ENCODE measurements around the gene PIK3AP1.
"Not testable (repeated sequence)": the region's sequence is repeated elsewhere in the genome, so short reads cannot be mapped to it uniquely, and the experiment has no call there.

Gene PIK3AP1

DNA sequence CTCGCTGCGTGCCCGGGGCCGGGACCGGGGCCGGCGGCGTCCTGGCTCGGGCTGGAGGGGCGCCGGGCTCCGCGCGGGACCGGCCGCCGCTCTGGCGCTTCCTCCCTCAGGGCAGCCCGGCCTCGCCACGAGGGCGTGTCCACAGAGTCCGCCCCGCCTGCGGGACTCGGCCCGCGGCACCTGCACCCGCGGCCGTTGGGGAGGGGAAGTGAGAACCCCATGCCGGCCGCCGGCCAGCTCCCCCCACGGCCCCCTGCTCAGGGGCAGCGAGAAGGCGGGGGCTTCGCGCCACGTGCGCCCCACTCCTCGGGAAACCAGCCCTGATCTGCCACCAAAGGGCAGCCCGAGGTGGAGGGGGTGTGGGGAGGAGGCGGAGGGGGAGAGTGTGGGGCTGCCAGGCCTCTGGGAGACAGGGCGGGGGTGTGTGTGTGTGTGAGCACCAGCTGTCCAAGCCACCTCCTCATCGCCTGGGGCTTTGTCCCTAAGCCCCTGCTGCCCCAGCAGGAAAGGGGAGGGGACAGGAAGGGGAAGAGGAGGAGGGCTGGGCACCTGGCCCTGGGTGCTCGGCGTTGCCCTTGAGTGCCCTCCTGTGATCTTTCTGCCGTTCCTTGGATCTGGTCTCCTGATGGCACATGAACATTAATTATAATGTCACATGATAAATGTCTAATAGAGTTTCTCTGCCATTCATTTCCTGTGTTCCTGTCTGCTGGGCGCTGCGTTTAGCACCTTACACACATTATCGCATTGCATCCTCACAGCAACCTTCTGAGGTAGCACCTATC, at the start of gene PIK3AP1:
Gene PIK3AP1, minus strand, starts transcription at position 93 of the 785 bp plus-strand sequence. CDS start 120 bp downstream, outside the sequence.
- DNase-seq: peak; percentile 92

- DNase-seq: no peak
Measured at GRCh38 chr10:96768136-96768535, 47.8 kb upstream of the PIK3AP1 start.

DNA sequence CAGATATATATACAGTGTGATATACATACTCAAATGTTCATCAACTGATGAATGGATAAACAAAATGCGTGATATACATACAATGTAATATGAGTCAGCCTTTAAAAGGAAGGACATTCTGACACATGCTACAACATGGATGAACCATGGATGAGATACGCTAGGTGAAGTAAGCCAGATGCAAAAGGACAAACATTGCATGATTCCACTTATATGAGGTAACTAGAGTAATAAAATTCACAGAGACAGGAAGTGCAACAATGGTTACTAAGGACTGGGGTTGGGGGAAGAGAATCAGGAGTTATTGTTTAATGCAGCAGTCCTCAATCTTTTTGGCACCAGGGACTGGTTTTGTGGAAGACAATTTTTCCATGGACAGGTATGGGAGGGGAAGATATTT, 47.3 kb upstream of the PIK3AP1 start:
- DNase-seq: no peak

GRCh38 chr10:96765406-96766240, 45.3 kb upstream of the PIK3AP1 start:
- DNase-seq: peak; percentile 14

GRCh38 chr10:96764425-96765060, 44.2 kb upstream of the PIK3AP1 start:
- peak; percentile 80 for DNase-seq

GRCh38 chr10:96758423-96758822, 38.1 kb upstream of the PIK3AP1 start:
- peak; percentile 84 for DNase-seq

GRCh38 chr10:96756111-96756903, 36.0 kb upstream of the PIK3AP1 start:
- DNase-seq: no peak

DNA sequence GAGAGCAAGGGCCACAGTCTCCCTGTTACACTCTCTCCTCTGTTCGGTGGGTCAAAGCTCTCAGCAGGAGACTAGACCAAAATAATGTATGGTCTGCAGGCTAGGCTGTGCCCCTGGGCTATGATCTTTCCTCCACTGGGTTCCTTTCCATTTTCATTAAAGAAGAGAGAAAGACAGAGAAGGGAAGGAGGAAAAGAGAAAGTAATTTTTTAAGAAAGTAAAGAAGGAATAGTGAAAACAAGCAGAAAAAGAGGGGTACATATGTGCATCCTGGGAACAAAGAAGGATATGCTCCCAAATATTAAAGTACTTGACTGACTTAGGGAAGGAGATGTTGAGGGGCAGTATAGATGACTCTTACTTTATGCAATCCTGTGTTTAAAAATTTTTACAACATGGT, 33.6 kb upstream of the PIK3AP1 start:
- no peak for DNase-seq

DNA sequence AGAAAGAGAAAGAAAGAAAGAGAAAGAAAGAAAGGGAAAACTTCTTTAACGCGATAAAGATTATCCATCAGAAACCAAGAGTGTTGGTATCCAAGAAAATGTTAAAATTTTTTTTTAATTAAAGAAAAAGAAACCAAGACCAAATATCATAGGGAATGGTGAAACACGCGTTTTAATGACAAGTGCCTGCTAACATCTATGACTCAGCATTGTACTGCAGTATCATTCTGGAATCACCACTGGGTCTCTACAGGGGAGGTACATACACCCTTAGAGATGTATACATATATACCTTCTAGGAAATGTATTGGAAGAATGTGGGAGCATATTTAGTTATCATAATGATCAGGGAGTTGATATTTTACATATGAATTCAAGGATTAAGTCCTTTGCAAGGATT, 32.1 kb upstream of the PIK3AP1 start:
- no peak for DNase-seq

DNA sequence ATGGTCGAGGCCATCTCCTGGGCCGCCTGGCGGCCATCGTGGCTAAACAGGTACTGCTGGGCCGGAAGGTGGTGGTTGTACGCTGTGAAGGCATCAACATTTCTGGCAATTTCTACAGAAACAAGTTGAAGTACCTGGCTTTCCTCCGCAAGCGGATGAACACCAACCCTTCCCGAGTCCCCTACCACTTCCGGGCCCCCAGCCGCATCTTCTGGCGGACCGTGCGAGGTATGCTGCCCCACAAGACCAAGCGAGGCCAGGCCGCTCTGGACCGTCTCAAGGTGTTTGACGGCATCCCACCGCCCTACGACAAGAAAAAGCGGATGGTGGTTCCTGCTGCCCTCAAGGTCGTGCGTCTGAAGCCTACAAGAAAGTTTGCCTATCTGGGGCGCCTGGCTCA, 30.0 kb upstream of the PIK3AP1 start:
- not testable (repeated sequence) for DNase-seq

DNA sequence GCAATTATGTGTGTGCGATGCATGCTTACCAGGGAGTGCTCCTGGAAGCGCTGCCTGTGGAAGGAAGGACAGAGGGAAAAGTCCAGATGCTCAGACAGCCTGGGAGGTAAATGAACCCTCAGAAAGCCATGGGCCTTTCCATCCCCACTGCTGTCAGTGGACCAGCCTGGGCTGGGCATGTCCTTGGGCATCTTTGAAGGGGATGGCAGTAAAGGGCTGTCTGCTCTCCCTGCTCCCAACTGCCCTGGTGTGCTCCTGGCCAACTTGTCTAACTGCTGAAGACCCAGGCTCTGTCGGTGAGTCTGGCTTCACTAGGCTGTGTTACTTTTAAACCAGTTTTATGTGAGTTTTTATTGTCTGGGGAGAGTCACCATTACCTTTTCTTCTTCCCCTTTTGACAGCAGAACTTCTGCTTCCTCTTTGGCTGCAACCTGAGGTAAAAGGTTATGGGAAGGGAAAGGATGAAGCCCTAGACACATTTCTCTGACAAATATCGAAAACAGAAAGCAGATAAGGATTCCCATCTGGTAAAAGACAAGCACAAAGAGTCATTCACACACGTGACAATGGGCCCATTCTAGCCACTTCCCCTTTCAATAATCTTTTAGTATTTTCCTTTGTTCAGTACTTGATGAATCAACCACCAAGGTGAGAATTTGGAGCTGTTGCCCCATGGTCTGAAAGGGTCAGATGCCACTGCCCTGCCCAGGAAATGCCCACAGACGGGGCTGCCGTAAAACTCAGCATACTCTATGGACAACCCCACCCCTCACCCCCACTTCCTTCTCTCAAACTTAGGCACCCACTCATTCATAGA, 27.6 kb upstream of the PIK3AP1 start:
- DNase-seq: peak; percentile 74

DNA sequence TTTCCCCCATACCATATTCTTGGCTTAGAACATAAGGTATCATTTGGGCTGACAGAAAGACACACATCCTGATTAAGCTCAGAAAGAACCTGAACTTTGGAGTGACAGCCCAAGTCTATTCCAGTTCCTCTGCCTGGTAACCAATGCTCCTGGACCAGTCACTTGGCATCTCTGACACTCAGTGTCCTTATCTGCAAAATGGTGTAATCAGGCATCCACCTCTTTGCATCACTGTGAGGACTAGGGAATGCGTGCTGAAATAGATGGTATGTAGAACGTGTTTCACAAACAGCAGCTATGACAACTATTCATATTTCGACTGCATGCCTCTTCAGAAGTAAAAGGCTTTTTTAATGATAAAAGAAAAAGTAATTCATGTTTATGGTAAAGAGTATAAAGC, 26.2 kb upstream of the PIK3AP1 start:
- DNase-seq: no peak

DNA sequence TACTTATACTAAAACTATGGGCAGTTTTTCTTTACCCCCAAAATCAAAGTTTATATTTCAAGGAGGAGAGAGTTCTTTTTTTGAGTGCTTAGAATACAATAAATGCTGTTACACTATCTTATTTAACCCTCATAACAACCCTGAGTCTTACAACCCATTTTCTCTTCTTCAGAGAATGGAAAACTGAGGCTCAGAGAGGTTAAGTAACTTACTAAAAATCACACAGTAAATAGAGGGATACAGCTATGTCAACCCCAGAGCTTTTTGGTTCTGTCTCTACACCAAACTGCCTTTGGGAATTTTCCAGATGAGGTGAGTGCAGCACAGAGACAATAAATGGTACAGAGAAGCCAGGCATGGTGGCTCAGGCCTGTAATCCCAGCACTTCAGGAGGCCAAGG, 25.6 kb upstream of the PIK3AP1 start:
- no peak for DNase-seq

DNA sequence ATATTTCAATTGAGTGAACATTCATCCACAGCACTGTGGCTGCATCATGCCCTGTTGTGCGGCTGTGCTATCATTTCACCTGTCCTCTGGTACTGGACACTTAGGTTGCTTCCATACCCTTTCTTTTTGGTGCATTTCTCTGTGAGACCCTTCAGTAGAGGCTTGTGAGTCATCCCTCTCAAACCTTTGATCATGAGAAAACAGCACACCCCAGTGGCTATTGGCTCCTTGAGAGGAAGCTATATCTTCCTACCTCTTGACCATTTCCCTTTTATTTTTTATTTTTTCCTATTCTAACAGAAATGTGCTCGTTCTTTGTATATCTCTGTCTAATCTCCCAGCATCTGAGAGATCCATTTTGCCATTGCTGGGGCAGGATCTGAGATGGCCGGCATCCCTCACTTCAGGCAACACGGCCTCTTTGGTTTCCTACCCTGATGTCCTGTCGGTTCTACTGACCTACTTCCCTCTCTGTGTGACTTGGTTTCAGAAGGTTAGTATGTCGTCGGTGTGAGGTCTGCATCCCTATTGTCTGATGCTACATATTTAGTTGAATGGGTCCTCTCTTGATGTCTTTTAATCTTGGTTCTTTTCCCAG, 23.8 kb upstream of the PIK3AP1 start:
- no peak for DNase-seq

GRCh38 chr10:96741557-96741956, 21.2 kb upstream of the PIK3AP1 start:
- peak; percentile 24 for DNase-seq

DNA sequence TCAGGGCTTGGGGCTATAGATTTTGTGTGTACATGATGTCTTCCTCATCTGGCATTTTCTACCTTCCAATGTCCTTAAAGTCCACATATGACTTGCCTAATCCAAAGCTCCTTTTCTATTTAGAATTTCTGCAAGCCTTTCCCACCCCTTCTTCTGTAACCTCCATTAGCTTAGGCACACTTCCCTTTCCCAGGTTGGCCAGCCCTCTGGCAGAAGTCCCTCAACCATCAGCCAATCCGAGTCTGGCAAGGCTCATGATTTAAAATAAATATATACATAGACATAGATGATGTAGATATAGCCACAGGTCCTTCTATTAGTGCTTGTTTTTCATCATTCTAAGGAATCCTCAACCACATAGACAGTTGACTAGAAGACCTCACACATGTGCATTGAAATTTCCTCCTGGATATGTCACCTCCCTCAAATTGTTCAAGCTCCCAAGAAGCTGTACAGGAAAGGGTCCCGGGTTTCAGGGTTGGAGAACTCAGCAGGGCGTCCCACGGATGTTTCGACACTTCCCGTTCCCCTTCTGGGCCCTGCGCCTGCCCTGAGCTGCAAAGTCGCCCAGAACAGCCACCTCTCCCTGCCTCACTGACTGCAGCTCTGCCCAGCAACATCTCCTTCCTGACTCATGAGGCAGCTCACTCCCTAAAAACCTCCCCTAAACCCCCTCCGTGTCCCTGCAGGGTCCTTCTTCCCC, 20.4 kb upstream of the PIK3AP1 start:
- peak; percentile 93 for DNase-seq

- no peak for DNase-seq
Measured at GRCh38 chr10:96740141-96740540, 19.8 kb upstream of the PIK3AP1 start.

GRCh38 chr10:96737307-96737902, 17.1 kb upstream of the PIK3AP1 start:
- DNase-seq: peak; percentile 80

DNA sequence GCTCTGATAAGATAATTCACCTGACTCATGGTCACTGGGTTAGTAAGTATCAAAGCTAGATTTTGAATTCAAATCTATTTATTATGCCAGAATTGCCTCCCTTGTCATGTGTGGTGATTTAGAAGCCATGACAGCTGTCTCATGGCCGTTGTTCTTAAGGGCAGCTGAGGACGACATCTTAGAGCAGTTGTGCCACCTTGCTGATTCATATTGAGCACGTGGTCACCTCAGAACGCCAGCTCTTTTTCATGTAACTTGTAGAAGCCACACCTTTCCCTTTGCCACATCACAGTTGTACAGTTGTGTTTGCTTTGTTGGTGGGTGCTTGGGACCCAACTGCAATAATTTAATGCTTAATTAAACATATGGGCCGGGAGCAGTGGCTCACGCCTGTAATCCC, 4.3 kb upstream of the PIK3AP1 start:
- no peak for DNase-seq

DNA sequence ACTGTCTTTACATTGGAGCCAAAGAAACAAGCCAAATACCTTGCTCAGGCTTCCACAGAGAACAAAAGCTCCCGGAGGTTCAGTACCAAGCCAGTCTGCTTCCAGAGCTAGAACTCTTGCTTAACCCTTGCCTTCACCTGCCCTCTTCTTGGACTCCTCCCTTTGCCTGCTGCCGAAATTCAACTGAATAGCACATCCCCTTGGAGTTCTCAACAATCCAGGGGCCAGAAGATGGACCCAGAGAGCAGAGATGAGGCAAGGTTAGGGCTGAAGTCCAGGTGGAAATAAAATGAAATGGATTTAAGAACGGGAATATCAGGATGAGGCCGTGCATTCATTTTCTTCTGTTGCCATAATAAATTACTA, 876 bp upstream of the PIK3AP1 start:
- DNase-seq: peak; percentile 46

All from GF-D8 (cell line).